ENCODE measurements around the gene MRPL14.
"Not testable (repeated sequence)": the region's sequence is repeated elsewhere in the genome, so short reads cannot be mapped to it uniquely, and the experiment has no call there.

The MRPL14 gene

DNA sequence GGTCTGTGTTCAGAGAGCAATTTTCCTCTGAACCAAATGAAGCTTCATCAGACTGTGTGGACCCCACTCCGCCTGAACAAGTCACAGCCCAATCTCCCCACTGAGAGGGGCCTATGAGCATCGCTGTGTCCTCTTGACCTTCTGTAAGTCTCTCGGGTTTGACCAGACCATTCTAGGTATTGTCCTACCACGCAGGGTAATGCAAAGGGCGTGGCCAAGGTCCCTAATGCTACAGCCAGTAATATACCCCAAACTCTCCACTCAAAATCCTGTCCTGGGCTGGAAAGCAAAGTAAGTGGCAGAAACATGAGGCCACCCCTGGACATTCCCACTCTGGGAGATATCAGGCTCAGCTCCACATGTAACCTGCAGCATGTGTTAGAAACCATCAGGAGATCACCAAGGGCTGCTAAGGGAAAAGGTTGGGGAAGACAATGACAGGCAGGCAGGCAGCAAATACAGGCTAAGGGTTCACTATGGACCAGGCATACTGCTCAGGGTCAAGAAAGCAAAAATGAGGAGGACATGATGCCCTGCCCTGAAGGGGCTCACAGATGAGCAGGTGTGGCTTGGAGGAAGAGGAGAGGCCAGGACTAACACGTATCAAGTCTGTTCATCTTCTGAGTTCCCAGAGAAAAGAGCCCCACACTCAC lies 33.4 kb downstream of the MRPL14 start:
- Histone ChIP-seq H3K9me3 (ENCODE audit: control insufficient read depth, low read depth, low read length) (no peaks in the 10 kb centered on the region), H3K27ac (ENCODE audit: low read length) (no peak overlapping the region), H3K4me1 (ENCODE audit: control insufficient read depth, low read depth, low read length) (no peaks in the 10 kb centered on the region), H3K4me3 (ENCODE audit: low read length) (no peak overlapping the region), H3K27me3 (ENCODE audit: control insufficient read depth, insufficient read depth, low read length) (no peaks in the 10 kb centered on the region), H3K36me3 (ENCODE audit: control insufficient read depth, low read depth, low read length) (no peaks in the 10 kb centered on the region), H3K9ac (ENCODE audit: low read length) (no peak overlapping the region)

DNA sequence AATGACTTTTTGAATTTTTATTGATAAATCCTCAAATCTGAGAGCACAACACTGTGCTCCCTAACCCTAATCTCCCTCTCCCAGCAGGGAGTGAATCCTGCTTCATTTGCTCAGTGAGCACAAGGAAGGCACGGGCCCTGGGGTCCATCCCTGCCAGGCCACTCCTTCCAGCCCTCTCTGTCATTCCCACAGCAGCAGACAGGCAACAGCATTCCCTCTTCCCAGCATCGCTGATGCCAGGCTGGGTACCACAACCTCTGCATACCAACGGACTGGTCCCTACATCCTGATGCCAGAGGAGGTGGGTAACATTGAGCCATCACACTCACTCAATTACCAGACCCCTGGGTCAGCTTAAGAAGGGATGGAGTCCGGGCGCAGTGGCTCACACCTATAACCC lies 34.2 kb downstream of the MRPL14 start:
- H3K27me3 ChIP-seq (ENCODE audit: control insufficient read depth, insufficient read depth, low read length), result no peaks in the 10 kb centered on the region
- no peaks in the 10 kb centered on the region for H3K4me1 ChIP-seq (ENCODE audit: control insufficient read depth, low read depth, low read length)
- no peak overlapping the region for H3K27ac ChIP-seq (ENCODE audit: low read length)
- H3K9me3 ChIP-seq (ENCODE audit: control insufficient read depth, low read depth, low read length), result no peaks in the 10 kb centered on the region
- no peaks in the 10 kb centered on the region for H3K36me3 ChIP-seq (ENCODE audit: control insufficient read depth, low read depth, low read length)
- H3K4me3 ChIP-seq (ENCODE audit: low read length), result no peak overlapping the region
- no peak overlapping the region for H3K9ac ChIP-seq (ENCODE audit: low read length)

- H3K9ac ChIP-seq (ENCODE audit: low read length), result no peak overlapping the region
- no peak overlapping the region for H3K27ac ChIP-seq (ENCODE audit: low read length)
- H3K36me3 ChIP-seq (ENCODE audit: control insufficient read depth, low read depth, low read length), result no peaks in the 10 kb centered on the region
- no peak overlapping the region for H3K4me3 ChIP-seq (ENCODE audit: low read length)
- no peaks in the 10 kb centered on the region for H3K9me3 ChIP-seq (ENCODE audit: control insufficient read depth, low read depth, low read length)
- H3K4me1 ChIP-seq (ENCODE audit: control insufficient read depth, low read depth, low read length), result no peaks in the 10 kb centered on the region
- no peaks in the 10 kb centered on the region for H3K27me3 ChIP-seq (ENCODE audit: control insufficient read depth, insufficient read depth, low read length)
These were observed 35.0 kb downstream of the MRPL14 start for GRCh38 chr6:44091981-44092884.

GRCh38 chr6:44091356-44091755 lies 35.9 kb downstream of the MRPL14 start:
- H3K4me3 ChIP-seq (ENCODE audit: low read length); H3K9me3 ChIP-seq (ENCODE audit: control insufficient read depth, low read depth, low read length); H3K27ac ChIP-seq (ENCODE audit: low read length); H3K36me3 ChIP-seq (ENCODE audit: control insufficient read depth, low read depth, low read length); H3K9ac ChIP-seq (ENCODE audit: low read length); H3K27me3 ChIP-seq (ENCODE audit: control insufficient read depth, insufficient read depth, low read length); H3K4me1 ChIP-seq (ENCODE audit: control insufficient read depth, low read depth, low read length): not testable (repeated sequence)

DNA sequence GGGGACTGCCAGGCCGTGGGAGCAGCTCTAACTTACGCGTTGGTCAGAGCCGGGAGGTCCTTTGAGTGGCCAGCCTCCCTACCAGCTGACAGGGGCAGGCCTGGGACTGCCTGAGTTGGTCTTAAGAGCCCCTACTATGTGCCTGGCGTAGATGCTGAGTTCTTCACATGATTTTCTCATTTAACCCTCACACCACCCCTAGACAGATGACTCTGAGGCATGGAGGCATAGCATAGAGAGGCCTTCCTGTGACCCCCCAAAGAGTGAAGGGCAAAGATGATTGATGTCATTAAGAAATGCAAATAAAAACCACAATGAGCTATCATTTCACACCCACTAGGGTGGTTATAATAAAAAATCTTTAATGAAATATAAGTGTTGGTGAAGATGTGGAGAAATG lies 36.8 kb downstream of the MRPL14 start:
- H3K9ac ChIP-seq (ENCODE audit: low read length), result no peak overlapping the region
- H3K4me1 ChIP-seq (ENCODE audit: control insufficient read depth, low read depth, low read length), result no peaks in the 10 kb centered on the region
- H3K9me3 ChIP-seq (ENCODE audit: control insufficient read depth, low read depth, low read length), result no peaks in the 10 kb centered on the region
- H3K27ac ChIP-seq (ENCODE audit: low read length), result no peak overlapping the region
- H3K27me3 ChIP-seq (ENCODE audit: control insufficient read depth, insufficient read depth, low read length), result no peaks in the 10 kb centered on the region
- H3K4me3 ChIP-seq (ENCODE audit: low read length), result no peak overlapping the region
- no peaks in the 10 kb centered on the region for H3K36me3 ChIP-seq (ENCODE audit: control insufficient read depth, low read depth, low read length)

- Histone ChIP-seq H3K4me3 (ENCODE audit: low read length) (no peak overlapping the region), H3K9ac (ENCODE audit: low read length) (no peak overlapping the region), H3K36me3 (ENCODE audit: control insufficient read depth, low read depth, low read length) (no peaks in the 10 kb centered on the region), H3K4me1 (ENCODE audit: control insufficient read depth, low read depth, low read length) (peaks cover 5% of the 10 kb centered on the region), H3K27ac (ENCODE audit: low read length) (no peak overlapping the region), H3K27me3 (ENCODE audit: control insufficient read depth, insufficient read depth, low read length) (no peaks in the 10 kb centered on the region), H3K9me3 (ENCODE audit: control insufficient read depth, low read depth, low read length) (no peaks in the 10 kb centered on the region)
These were observed 38.2 kb downstream of the MRPL14 start for GRCh38 chr6:44088827-44089590.

DNA sequence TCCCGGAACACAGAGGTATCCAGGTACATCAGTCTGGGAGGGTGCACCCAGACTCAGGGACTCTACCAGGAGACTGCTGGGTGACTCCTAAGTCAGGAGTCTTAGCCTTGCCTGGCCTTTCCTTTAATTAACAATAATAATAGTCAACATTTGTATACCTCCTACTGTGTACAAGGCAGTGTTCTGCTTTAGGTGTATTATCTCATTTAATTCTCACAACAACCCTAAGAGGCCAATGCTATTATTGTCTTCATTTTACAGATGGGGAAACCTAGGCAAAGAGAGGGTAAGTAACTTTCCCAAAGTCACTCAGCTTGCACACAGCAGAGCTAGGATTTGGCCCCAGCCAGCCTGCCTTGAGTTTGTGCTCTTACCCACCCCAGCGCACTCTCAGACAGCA lies 39.6 kb downstream of the MRPL14 start:
- Histone ChIP-seq H3K9ac (ENCODE audit: low read length) (no peak overlapping the region), H3K9me3 (ENCODE audit: control insufficient read depth, low read depth, low read length) (no peaks in the 10 kb centered on the region), H3K27ac (ENCODE audit: low read length) (no peak overlapping the region), H3K4me3 (ENCODE audit: low read length) (no peak overlapping the region), H3K36me3 (ENCODE audit: control insufficient read depth, low read depth, low read length) (no peaks in the 10 kb centered on the region), H3K27me3 (ENCODE audit: control insufficient read depth, insufficient read depth, low read length) (no peaks in the 10 kb centered on the region), H3K4me1 (ENCODE audit: control insufficient read depth, low read depth, low read length) (peaks cover 5% of the 10 kb centered on the region)

GRCh38 chr6:44086931-44087574 lies 40.2 kb downstream of the MRPL14 start:
- Histone ChIP-seq H3K36me3 (ENCODE audit: control insufficient read depth, low read depth, low read length) (no peaks in the 10 kb centered on the region), H3K4me3 (ENCODE audit: low read length) (no peak overlapping the region), H3K27ac (ENCODE audit: low read length) (no peak overlapping the region), H3K9me3 (ENCODE audit: control insufficient read depth, low read depth, low read length) (no peaks in the 10 kb centered on the region), H3K9ac (ENCODE audit: low read length) (no peak overlapping the region), H3K27me3 (ENCODE audit: control insufficient read depth, insufficient read depth, low read length) (no peaks in the 10 kb centered on the region), H3K4me1 (ENCODE audit: control insufficient read depth, low read depth, low read length) (peaks cover 5% of the 10 kb centered on the region)

GRCh38 chr6:44085219-44085618 lies 42.0 kb downstream of the MRPL14 start:
- H3K27me3 ChIP-seq (ENCODE audit: control insufficient read depth, insufficient read depth, low read length), result no peaks in the 10 kb centered on the region
- no peak overlapping the region for H3K4me3 ChIP-seq (ENCODE audit: low read length)
- H3K9me3 ChIP-seq (ENCODE audit: control insufficient read depth, low read depth, low read length), result no peaks in the 10 kb centered on the region
- peaks cover 5% of the 10 kb centered on the region for H3K4me1 ChIP-seq (ENCODE audit: control insufficient read depth, low read depth, low read length)
- no peaks in the 10 kb centered on the region for H3K36me3 ChIP-seq (ENCODE audit: control insufficient read depth, low read depth, low read length)
- H3K27ac ChIP-seq (ENCODE audit: low read length), result no peak overlapping the region
- H3K9ac ChIP-seq (ENCODE audit: low read length), result no peak overlapping the region

DNA sequence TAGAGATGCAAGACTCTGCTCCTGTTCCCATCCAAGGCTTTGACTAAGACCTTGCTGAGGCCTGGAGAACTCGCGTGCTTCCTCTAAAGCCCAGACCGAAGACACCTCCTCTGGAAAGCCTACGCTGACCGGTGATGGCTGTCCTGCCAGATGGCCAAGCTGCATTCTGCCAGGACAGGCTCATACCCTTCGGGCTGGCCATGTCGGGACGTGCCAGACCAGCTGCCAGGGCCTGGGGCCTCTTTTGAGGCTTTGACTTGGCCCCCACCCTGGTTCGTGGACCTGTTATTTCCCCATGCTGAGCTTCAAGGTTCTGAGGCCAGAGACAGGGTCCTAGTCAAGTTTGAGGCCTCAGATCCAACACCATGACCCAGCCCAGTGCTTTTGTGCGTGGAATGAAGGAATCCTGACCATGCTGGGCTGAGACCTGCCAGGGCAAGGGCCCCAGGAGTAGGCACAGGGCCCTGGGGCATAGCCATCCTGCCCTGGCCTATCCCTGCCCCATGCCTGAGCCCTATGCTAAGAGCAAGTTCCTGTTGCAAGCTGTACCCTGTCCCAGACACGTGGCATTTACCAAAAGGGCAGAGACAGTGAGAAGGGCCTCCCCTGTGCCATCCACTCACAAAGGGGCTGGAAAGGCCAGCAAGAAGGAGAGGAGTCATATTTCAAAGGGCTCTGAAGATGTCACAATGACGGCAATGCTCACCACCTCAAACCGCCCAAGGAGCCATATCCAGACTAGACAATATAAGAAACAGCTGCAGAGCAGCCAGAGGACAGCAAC lies 42.8 kb downstream of the MRPL14 start:
- H3K27ac ChIP-seq (ENCODE audit: low read length), result no peak overlapping the region
- H3K9me3 ChIP-seq (ENCODE audit: control insufficient read depth, low read depth, low read length), result no peaks in the 10 kb centered on the region
- no peak overlapping the region for H3K9ac ChIP-seq (ENCODE audit: low read length)
- H3K27me3 ChIP-seq (ENCODE audit: control insufficient read depth, insufficient read depth, low read length), result no peaks in the 10 kb centered on the region
- H3K4me3 ChIP-seq (ENCODE audit: low read length), result no peak overlapping the region
- no peaks in the 10 kb centered on the region for H3K36me3 ChIP-seq (ENCODE audit: control insufficient read depth, low read depth, low read length)
- H3K4me1 ChIP-seq (ENCODE audit: control insufficient read depth, low read depth, low read length), result peaks cover 5% of the 10 kb centered on the region
